ENCODE measurements around the gene PPP1R13B.

DNA sequence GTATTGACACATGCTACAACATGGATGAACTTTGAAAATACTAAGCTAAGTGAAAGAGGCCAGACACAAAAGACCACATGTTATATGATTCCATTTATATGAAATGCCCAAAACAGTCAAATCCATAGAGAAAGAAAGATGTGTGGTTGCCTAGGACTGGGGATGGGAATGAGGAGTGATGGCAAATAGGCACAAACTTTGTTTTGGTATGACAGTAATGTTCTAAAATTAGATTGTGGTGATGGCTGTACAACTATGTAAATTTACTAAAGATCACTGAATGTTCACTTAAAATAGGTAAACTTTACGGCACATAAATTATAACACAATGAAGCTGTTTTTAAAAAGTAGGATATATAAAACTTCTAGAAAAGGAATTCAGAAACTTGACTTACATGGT lies 41.7 kb downstream of the PPP1R13B start:
- TF ChIP-seq BHLHE40 (IDR thresholded peaks at IDR 0.05; ENCODE audit: low read depth, low read length) (no peak), MYC (IDR thresholded peaks at IDR 0.05; ENCODE audit: borderline replicate concordance, low read length) (no peak), EHMT2 (IDR thresholded peaks at IDR 0.05; ENCODE audit: low read depth) (no peak), HEYL (CRISPR knock-in tag; IDR thresholded peaks at IDR 0.05) (no peak), SMC3 (IDR thresholded peaks at IDR 0.05) (no peak), TP53 (CRISPR knock-in tag; IDR thresholded peaks at IDR 0.05) (no peak), USF2 (IDR thresholded peaks at IDR 0.05) (no peak), ZC3H11A (IDR thresholded peaks at IDR 0.05) (no peak), EP300 (IDR thresholded peaks at IDR 0.05) (no peak), CTCF (IDR thresholded peaks at IDR 0.05) (no peak), POLR2A (IDR thresholded peaks at IDR 0.05; ENCODE audit: low read length) (no peak)
- TF ChIP-seq, protein P1, sequence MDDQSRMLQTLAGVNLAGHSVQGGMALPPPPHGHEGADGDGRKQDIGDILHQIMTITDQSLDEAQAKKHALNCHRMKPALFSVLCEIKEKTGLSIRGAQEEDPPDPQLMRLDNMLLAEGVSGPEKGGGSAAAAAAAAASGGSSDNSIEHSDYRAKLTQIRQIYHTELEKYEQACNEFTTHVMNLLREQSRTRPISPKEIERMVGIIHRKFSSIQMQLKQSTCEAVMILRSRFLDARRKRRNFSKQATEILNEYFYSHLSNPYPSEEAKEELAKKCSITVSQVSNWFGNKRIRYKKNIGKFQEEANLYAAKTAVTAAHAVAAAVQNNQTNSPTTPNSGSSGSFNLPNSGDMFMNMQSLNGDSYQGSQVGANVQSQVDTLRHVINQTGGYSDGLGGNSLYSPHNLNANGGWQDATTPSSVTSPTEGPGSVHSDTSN (IDR thresholded peaks at IDR 0.05): no peak

Data from A549 (cell line).